Activated CD8-positive, alpha-beta memory T cell treated with anti-CD3 and anti-CD28 coated beads for 4 hours (primary cell): ENCODE data around the gene ANKRD29.

Experiments
- DNase-seq, 2 donors: peaks; one replicate each; pipeline ENCODE4 v3.0.0-alpha.2; 2020; ENCODE audit warnings: low read depth in 2 of 2

The ANKRD29 gene, protein sequence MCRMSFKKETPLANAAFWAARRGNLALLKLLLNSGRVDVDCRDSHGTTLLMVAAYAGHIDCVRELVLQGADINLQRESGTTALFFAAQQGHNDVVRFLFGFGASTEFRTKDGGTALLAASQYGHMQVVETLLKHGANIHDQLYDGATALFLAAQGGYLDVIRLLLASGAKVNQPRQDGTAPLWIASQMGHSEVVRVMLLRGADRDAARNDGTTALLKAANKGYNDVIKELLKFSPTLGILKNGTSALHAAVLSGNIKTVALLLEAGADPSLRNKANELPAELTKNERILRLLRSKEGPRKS

DNA sequence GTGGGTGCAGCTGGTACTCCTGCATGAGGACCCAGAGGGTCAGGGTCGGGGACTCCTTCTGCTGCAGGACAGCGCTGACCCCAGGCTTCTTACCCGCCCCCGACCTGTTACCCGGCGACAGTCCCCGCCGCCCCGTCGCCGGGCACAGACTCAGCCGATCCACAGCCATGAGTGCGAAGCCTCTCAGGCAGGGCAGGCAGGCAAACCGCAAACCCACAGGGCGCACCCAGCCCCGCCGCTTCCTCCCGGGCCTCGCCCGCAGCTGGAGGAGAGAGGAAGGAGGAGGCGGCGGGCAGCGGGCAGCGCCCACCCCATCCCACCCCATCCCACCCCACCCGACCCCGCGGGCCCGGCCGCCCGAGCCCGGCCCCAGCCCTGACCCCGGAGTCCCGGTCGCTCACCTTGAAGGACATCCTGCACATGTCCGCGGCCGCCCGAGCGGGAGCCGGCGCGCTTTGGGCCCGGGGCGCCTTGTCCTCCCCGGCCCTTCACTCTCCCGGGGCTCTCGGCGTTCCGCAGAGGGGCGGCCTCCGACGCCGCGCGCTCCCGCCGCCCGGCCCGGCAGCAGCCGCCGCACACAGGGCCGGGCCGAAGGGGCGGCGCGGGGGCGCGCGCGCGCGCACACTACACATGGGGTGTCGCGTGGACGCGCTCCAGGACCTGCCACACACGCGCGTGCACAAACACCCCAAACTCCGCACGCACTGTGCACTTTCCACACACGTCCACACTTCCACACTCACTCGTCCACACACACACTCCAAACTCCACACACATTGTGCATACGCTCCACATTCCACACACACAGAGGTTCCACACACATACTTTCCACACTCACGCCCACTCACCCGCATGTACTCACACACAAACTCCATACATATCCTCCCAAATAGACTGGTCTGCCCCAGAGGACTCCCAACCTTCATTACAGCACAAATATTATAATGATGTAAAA is at the start of gene ANKRD29:
Gene ANKRD29 (minus strand): TSS at position 603 of the 955 bp plus-strand sequence. CDS start 181 bp downstream, at position 422.
- no peak for DNase-seq

DNA sequence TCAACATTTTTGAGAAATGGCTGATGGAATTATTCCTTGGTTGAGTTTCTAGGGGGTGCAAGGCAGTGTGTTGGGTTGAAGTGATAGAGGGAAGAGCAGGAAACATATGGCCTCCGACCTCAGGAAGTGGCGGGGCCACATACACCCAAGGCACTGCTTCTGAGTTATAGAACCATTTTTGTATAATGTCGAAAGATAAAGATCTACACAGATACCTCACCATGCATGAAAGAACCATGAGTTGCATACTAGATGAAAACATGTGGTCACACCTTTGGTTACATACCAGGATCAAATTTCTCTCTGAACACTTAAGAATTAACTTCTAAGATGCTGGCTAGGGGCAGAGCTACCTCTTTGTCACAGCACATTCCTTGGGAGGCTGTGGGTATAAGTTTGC is 49.7 kb upstream of the ANKRD29 start:
- no peak for DNase-seq

DNA sequence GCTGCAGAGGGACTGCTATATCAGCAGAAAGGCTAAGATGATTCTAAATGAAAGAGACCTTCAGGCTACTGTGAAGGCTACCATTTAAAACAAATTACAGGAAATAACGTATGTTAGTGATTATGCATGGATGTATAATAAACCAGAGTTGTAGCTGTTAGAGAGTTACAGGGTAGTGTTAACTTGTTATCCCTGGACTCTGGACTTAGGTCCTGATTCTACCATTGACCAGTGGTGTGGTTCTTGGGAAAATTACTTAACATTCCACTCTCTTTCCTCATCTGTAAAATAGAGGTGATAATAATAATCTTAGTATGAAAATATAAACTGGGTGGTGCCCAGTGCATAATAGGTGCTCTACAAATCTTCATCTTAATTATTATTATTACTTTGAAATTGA is 48.7 kb upstream of the ANKRD29 start:
- no peak for DNase-seq

DNA sequence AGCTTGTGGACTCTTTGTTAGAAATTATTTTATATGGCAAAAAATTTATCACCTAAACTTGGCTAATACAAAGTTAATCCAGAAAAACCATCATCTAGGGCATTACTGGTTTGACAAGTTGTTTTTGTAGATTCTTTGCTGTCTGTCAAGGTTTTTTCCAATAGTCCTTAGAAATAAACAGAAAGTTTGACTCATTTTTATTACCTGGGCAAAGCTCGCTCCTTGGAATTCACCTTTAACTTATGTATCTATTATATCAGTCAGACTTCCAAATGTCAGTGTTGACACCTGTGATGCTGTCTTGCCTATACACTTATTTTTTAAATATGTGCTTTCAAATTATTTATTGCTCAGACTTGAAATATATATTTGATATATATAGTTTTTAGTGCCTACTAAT is 48.2 kb upstream of the ANKRD29 start:
- no peak for DNase-seq

DNA sequence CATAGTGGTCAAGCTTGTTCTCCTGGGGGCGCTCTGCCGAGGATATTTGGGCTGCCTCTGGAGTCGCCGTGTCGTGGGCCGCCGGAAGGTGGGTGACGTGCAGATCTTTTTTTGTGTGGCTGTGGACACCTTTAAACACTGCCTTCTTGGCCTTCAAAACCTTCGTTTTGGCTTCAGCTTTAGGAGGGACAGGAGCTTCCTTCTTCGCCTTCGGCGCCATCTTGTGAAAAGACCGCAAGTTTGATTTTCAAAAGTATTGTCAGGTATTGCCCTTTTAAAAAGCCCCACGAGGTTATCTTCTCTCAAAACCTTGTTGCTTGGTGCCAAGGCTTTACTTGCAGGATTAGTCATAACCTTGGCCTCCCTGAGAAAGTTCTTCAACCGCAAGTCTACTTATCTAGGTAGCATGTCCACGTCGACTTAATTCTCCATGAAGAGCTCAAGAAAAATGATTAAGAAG is 47.4 kb upstream of the ANKRD29 start:
- DNase-seq: no peak

DNA sequence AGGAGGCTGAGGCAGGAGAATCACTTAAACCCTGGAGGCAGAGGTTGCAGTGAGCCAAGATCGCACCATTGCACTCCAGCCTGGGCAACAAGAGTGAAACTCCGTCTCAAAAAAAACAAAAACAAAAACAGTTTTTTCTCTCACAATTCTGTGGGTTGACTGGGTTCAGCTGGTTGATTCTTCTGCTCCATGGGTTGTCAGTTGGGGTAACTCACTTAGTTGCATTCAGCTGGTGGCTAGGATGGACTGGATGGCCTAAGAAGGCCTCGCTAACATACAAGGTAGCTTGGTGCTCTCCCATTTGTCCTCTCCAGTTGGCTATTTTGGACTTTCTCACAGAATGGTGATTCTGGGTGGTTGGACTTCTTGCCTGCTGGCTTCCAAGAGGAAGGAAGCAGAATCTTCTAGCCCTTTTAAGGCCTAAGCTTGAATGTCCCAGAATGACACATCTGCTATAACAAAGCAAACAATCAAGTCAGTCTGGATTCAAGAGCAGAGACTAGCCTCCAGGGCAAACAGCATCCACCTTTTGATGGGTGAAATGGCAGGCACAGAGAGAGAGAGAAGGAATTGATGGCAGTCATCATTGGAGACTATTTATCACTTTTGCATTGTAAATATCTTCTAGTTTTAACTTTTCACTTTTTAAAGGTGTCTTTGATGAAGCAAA is 44.4 kb upstream of the ANKRD29 start:
- no peak for DNase-seq

DNA sequence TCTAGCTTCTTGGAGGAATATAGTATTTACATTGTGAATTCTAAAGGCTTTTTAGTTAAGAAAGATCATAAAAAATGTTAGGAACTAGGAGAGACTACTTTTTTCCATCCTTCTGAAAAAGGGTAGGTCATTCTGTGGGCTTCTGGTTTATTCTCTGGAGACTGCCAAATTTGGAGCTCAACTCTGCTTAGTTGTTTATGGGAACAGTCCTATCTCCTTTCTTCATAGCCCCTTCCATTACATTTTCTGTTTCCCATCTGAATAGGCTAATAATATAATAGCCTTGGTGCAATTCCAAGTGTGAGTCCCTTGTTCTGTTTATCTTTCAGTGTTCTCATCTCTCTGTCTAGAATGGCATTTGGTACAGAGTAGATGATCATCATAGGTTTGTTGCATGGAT is 42.1 kb upstream of the ANKRD29 start:
- DNase-seq: no peak

DNA sequence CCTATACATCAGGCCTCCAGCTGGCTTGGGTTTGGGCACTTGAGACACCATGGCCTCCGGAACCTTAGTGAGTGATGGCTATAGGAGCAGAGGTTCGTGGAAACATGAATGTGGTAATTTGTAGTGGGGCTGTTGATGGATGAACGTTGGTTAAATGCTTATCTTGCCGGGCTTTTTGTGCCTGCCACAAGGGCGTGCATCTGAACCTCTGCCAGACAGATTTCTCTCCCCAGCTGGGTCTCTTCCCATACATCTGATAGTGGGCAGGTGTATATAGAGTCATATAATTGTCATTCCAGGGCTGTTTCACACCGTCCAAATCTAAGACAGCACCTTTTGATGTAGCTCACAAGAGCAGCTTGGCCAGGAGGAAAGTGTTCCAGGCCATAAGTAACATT is 41.3 kb upstream of the ANKRD29 start:
- DNase-seq: no peak

DNA sequence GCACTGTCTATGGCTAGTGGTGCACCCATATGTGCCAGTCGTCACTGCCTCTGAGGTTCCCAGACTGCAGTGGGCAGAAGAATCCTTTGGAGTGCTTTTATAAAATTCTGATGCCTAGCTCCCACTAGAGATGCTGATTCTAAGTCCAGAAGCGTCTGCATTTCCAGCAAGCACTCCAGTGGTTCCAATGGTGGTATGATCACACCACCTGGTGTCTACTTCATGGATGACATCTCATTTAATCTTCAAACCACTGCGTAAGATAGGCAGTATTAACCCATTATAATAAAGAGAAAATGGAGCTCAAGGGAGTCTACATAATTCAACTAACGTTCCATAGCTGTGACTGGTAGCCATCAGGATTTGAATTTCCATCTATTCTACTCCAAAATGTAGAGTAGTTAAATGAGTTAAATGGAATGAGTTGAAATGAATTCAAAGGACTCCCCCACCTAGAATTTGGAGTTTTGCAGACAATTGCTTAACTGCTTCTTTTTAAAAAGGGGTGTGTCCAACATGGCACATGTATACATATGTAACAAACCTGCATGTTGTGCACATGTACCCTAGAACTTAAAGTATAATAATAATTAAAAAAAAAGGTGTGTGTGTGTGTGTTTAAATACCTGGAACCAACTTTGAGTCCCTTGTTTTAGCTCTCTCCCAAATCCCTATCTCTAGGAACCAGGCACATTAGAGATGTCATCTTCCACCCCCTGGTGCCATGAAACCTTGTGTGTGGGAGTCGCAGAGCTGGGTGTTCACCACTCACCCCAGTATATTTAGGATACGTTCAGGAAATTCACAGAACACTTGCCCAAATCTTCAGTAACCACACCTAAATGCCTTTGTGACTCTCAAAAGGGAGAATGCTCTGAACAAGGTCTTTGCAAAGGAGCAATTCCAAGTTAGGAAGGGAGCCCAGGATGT is 40.6 kb upstream of the ANKRD29 start:
- DNase-seq: no peak

DNA sequence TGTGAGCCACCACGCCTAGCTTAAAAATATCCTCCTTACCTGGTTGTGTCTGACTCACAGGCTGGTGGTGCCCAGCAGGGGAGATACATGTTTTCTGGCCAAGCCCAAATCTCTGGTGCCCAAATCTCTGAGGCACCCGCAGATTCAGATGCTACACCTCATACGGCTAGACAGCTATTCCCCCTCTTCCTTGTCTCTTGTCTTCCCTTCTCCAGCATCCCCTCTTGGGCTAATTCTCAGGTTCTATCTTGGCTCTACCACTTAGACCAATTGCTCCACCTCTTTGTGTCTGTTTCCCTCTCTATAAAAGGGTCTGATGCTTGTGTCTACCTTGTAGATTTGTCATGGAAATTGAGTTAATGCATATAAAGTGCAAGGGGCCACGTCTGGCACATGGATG is 39.9 kb upstream of the ANKRD29 start:
- no peak for DNase-seq

DNA sequence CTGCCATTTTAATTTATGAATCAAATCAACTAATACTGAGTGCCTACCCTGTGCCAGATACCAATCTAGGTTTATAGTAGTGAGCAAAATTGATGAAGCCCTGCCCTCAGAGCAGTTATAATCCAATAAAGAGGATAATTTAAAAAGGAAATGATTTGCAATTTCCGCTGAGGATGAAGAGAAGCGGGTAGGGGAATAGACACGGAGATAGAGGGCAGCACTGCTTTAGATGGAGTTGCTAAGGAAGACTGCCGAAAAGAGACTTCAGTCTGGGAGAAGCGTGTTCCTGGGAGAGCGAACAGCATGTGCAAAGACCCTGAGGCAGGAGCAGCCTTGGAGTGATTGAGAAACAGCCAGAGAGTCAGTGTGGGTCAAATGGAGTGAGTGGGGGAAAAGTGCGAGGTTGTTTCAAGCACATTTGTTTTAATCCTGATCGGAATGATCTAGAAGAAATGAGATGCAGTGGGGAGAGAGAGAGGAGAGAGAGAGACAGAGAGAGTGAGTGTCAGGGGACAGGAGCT is 38.9 kb upstream of the ANKRD29 start:
- no peak for DNase-seq

DNA sequence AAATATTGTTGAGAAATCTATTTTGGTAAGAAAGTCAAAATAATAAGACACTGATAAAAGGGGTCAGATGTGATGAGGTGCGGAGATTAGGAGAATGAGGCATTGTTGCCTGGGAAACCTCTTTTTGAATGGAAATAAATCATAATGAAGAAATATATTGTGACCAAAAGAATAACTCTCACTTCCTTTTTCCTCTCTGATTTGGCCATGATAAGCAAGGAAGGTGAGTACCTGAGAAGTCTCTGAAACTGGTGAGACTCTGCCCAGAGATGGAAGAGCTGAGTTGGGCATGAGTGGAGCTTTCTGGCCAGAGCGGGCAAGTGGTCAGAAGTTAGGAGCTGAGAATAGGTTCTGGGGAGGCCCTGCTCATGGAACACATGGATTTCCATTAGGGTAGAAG is 38.3 kb upstream of the ANKRD29 start:
- no peak for DNase-seq

DNA sequence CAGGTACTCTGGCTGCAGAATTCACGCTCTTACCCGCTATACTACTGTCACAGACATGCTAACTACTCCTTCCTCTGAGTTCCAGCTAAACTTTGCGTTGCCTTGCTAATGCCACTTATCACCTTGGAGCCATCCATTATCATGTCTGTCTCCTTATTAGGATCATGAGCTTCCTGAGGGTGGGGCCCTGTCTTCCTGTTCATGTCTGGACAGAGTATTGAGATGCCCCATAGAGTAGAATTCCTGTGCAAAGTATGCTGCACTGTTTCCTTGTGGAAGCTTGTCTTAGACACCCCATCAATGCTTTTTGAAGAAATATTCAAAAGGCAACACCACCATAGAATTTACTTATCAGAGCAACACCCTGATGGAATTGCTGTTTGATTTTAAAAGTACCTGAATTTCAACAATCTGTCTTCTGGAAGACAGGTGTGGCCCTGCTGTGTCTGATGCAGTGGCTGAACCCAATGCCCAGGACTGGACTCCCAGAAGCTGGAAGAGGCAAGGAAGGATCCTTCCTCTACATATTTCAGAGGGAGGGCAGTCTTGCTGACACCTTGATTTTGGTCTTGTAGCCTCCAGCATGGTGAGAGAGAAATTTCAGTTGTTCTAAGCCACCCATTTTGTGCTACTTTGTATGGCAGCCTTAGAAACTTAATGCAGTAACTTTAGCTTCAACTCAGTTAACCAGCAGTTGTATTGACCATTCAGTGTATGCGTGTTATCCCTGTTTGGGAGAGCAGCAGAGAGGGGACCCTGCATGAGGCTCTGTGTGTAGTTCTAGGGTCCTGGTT is 32.1 kb upstream of the ANKRD29 start:
- no peak for DNase-seq

DNA sequence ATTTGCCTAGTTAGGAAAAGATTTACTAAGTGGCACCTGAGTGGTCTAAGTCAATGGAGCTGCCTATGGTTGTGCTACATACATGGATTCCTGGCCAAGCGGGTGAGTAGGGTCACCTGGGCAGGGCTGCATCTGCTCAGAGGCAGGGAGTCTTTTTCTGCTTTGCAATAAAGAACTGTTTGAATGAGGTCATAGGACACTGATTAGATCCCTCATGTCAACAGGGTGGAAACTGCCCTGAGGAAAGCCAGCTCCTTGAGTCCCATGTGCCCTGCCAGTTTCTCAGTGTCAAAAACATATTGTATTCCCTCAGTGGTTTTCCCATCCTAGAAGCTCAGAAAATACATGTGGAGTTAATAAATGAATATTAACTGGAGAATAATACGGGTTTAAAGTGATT is 31.1 kb upstream of the ANKRD29 start:
- DNase-seq: no peak

DNA sequence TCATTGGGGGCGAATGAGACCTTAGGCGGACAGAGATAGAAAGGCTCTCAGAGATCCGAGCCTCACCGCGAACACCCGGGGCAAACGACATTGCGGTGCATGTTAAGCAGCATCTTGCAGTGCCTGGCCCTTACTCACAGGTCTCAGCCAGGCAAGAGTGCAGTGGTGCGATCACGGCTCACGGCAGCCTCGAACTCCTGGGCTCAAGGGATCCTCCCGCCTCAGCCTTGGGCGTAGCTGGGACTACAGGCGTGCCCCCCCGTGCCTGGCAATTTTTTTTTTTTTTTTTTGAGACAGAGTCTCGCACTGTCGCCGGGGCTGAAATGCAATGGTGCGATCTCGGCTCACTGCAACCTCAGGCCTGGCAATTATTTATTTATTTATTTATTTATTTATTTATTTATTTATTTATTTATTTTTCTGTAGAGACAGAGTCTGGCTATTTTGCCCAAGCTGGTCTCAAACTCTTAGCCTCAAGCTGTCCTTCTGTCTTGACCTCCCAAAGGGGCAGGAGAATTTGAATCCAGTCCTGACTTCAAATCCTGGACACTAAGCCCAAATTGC is 27.9 kb upstream of the ANKRD29 start:
- no peak for DNase-seq

DNA sequence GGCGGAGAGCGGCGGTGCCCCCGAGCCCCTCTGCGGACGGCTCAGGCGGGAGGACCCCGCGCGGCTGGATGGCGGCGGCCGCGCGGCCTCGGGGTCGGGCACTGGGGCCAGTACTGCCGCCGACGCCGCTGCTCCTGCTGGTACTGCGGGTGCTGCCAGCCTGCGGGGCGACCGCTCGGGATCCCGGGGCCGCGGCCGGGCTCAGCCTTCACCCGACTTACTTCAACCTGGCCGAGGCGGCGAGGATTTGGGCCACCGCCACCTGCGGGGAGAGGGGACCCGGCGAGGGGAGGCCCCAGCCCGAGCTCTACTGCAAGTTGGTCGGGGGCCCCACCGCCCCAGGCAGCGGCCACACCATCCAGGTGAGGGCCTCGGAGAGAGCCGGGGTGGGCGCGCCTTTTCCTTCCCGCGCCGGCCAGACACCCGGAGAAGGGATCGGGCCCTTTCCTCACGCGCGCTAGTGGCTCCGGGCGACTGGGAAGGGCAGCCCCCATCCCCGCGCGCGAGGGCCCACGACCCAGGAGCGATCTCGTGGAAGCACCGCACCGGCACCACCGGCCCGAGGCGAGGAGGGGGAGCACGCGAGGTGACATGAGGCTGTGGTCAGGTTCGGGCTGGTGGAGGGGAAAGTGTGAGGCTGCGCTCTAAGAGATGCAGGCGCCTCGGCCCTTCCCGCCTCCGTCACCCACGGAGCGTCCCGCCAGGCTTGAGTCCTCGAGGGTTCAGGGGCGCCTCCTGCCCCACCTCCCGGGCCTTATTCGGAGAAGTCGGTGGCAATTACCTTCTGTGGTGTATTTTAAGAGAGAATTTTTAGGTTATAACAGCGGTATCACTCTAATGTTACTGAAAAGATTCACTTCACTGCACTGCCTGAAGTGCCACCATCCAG is 27.1 kb upstream of the ANKRD29 start:
- no peak for DNase-seq

DNA sequence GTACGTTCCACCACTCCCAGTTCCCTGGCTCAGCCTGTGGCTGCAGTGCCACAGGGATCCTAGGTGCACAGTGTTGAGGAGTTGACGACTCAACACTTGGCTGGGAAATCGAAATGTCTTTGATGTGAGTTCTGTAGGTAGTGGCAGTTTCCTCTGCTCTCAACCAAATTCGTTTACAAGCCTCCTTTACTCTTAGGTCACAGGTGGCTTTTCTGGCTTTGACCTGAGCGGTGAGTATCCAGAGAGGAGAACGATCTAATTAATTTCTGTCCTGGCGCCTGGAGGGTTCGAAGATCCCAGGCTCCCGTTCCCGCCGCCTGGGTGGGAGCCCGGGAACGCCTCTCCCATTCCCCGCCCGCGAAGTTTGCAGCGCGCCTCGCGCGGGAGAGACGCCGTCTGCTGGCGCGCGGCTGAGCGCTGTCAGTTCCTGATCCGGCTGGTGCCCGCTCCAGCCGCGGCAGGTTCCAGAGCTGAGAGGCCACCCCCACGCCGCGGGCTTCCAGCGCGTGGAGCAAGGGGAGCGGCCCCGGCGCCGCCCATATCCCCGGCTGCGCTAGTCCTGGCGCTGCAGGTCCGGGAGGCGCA is 26.4 kb upstream of the ANKRD29 start, which contains the start of gene LAMA3:
Gene LAMA3 (plus strand): TSS at position 423 of the 585 bp plus-strand sequence. CDS start 231 bp downstream, outside the sequence.
- no peak for DNase-seq

DNA sequence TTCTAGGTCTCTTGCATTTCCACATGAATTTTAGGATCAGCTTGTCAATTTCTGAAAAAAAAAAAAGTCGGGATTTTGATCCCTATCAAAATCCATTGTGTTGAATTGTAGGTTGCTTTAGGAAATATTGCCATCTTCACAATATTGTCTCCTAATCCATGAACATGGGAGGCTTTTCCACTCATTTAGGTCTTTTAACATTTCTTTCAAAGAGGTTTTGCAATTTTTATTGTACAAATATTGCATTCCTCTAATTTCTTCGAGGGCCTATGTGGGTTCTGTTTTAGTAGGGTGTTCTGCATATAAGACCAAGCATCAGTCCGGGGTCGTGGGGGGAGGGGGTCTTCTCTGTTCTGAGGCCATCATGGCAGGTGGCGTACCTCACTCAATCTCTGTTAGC is 25.8 kb upstream of the ANKRD29 start:
- DNase-seq: no peak
